HG03139 (cell line): ENCODE measurements around the gene PTPRK.

Source experiments
- ATAC-seq: cut with Tn5 transposase; IDR thresholded peaks from one replicate; pipeline ENCODE4 v1.9.1; 2021; ENCODE audit not compliant: unreplicated experiment

Gene PTPRK

DNA sequence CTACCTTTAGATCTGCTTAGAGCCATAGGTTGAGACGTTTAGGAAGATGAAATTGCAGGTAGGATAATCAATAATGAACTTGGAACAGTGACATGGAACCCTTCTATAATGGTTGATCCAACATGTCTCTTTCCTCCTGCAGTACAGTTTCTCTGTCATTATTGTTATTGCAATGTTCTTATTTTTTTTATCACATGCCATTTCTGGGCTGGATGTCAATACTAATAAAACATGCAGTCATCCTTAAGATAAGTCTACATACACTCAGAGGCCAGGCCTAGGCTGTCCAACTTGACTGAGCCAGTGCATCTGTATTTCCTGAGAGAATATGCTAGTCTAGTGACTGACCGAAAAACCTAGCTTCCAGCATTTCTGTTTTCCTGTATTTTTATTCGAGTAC is 544.3 kb downstream of the PTPRK start:
- no peak for ATAC-seq

DNA sequence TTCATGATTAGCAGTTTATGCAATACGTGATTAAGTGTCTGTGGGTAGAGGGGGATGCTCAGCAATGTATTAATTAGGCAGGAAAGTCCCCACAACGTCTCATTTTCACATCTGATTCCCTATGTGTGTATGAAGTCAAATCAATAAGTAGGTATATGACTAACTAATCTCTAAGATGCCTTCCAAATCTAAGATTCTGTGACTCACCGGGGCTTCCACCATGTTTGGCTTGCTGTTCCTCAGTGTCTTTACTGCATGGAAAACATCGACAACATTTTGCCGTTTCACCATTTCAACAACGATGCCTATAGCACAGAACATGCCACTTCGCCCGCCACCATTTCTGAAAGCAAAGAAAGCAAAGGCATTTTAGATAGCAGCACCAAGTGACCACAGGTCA is 547.6 kb downstream of the PTPRK start:
- no peak for ATAC-seq

DNA sequence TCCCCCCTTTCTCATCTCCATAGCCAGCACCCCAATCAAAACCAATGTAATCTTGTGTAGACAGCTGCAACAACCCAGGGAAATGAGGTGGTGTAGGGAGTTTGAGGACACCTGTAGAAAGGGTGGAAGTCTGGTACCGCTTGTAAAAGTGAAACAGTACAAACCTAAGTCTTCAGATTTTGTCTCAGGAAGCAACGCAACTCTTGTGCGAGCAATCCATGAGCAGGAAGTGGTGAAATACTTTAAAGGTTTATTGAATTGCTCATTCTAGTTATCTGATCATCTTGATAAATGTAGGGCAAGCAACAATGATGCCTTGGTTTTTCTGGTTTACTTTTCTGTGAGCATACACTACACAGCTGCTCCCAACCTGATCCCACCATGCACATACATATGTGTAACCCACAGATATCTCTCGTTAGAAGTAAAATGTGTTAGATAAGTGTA is 548.4 kb downstream of the PTPRK start:
- no peak for ATAC-seq

DNA sequence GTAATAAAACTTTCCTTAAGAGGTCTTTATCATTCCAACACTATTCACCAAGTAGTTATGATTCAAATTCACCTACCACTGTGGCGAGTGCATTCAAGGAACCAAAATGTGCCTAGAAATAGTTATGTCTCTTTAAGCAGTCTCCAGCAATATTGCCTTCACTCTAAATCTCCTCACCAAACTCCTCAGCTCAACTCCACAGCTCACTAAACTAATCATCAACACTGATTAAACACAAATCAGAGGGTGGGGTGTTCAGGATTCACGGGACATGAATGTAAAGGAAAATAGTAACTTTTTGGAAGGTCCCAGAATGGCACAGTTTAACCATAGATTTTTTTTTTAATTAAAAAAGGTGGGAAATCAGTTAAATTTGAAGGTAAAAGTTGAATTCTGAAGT is 549.0 kb downstream of the PTPRK start:
- no peak for ATAC-seq

DNA sequence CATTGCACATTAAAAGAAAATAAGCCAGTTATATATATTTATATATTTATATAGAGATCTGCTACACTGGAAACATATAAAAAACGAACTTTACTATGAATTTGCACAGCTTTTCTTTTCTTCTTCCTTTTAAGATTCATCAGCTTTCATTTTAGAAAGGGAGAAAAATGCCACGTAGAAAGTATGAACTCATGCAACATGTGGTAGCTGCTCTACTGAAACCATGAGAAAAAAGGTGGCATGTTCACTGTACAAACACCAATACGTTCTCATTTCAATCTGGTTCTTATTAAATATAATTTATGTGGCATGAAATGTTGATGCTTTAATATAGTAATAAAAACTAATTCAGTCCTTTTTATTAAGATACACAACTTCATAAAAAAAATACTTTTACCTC is 550.7 kb downstream of the PTPRK start:
- no peak for ATAC-seq

DNA sequence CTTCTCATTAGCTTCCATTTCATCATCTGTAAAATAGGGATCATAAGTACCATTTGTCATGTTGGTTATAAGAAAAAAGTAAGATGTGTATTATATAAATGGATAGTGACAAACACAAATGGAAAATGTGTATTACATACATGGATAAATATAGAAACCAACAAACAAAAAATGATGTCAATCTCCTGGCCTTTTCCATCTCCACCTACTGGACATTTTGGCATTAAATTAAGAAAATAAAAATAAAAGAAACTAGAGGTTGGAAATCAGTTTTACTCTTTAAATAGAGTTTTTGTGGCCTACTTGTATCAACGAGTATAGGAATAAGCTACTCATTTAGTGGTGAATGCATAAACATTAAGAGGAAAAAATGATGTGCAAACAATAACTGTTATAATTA is 552.0 kb downstream of the PTPRK start:
- no peak for ATAC-seq

DNA sequence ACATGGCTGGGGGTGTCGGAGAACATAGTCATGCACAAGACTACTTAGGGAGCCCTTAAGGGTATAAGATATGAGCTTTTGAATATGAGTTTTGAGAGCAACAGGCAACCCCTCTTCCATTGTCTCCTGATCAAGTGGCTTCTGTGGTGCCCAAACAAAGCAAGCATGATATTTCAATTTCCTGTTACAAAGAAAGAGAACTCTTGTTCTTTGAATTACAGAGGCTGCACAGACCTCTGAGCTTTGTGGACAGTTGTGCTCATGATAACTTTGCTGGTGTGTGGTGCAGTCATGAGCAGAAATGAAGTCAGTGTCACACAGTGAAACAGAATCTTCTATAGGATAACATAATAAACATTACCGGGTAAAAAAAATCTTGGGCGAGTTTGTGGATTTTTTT is 552.7 kb downstream of the PTPRK start:
- ATAC-seq, result no peak

DNA sequence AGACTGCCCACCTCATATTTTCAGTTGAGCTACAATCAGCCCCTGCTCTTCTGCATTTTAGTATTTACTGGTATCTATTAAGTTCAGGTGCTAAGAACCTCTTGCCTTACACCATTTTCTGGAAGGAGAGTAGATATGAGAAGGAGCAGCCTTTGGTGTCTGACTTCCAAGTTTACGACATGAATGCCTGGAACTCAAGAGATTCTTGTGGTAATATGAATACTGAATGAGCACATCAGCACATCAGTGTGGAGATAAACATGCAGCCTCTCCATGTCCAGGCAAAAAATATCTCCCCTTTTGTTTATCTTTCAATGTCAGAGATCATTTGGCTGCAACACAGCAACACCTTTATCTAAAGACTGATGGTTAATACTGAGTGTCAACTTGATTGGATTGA is 553.8 kb downstream of the PTPRK start:
- ATAC-seq, result no peak

DNA sequence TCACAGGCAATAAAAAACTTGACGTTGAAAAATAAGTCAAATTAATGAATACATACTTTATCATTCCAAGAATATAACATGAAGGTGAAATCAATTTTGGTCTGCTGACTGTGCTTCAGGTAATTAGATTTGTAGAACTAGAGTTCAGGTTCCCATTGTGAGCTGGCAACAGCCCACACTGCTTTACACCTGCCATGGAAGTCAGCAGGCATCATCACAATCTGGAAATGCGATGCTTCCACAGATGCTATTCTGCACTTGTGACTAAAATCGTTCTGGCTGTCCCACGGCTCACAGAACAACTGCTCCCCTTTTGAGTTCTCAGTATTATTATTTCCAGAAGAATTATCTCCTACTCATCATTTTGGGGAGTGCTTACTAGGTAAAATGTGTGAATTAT is 556.9 kb downstream of the PTPRK start:
- no peak for ATAC-seq

DNA sequence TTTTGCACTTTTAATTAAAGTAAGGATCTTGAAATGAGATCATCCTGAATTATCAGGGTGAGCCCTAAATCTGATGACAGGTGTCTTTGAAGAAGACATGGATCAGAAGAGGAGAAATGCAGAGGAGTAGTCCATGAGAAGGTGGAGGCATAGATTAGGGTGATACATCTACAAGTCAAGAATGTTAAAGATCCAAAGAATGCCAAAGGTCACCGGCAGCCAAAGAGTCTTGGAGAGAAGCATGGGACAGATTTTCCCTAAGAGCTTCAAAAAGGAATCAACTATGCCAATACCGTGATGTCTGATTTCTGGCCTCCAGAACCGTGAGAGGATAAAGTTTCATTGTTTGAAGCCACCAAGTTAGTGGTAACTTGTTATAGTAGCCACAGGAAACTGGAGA is 560.5 kb downstream of the PTPRK start:
- no peak for ATAC-seq

DNA sequence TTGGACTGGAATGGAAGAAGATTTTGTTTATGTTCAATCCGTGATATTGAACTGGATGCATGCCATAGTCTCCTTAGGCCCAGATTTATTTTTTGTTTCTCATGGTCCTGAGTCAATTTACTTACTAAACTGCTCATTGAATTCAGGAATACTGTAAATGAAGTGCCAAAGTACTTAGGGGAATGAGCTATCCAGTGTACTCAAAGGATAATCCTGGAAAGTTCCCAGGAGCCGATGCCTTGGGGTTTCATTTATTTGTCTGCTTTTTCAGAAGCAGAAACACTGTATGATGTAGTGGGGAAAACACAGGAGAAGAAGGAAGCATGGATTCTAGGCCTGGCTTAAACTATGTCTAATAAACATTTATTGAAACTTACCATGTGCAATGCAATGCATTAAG is 563.4 kb downstream of the PTPRK start:
- no peak for ATAC-seq

DNA sequence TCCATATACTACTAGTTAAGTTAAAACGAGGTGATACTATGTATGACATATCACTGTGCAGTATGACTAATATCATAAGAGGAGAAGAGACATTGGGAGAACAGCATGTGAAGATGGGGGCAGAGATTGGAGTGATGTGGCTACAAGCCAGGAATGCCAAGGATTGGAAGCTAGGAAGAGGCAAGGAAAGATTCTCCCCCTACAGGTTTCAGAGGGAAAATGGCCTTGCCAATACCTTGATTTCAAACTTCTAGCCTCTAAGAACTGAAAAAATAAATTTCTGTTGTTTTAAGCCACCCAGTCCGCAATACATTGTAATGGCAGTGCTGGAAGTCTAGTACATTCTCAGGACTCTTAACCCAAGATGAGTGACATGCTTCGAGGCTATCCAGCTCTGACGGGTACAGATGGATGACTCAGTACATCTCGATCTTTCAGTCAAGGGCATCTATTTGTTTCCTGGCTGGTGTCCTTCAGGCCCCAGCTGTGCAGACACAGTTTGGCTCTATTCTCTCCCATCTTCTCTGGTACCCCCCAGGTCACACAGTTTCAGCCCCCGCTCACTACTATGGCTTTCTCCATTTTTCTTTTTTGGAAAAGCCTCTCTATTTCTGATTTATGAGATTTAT is 564.0 kb downstream of the PTPRK start:
- no peak for ATAC-seq

DNA sequence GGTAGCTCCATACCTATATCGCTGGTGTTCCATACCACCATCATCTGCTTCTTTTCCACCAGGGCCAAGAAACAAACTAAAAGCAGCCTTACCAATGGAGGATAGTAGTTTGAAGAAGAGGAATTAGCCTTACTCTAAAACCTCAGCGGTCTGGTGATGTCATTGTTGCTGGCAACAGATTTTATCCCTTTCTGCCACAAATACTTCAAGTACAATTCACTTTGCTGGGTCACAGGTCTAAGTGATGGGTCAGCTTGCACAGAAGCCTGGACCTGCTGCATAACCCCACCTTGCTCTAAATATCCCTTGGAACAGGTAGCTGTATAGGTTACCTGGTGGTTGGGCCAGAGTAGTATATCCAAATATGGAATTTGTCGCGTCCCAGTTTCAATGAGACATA is 566.3 kb downstream of the PTPRK start:
- no peak for ATAC-seq

DNA sequence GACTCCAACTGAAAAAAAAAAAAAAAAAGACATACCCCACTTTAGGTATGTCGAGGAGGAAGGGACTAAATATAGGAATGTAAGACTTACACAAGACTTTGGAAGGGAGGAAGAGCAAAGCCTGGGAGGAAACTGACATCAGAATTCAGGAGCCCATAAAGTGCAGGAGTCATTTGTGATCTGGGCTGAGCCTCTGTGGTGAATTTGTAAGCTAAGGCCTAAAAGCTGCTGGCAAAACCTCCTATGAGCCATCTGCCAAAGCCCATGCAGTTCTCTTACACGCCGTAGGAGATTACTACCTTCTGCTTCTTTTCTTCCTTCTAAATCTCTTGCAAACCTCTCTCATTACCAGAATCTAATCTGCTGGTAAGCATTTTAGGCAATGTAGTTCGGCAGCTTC is 567.6 kb downstream of the PTPRK start:
- ATAC-seq, result no peak

DNA sequence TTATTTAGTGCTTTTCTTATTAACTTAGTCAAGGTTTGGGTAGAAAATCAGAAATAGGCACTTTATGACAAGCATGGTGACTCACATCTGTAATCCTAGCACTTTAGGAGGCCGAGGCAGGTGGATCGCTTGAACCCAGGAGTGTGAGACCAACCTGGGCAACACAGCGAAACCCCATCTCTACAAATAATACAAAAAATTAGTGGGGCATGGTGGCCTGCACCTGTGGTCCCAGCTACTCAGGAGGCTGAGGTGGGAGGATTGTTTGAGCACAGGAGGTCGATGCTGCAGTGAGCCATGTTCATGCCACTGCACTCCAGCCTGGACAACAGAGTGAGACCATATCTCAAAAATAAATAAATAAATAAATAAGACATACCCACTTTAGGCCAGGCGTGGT is 568.2 kb downstream of the PTPRK start:
- peak; percentile 1 for ATAC-seq

DNA sequence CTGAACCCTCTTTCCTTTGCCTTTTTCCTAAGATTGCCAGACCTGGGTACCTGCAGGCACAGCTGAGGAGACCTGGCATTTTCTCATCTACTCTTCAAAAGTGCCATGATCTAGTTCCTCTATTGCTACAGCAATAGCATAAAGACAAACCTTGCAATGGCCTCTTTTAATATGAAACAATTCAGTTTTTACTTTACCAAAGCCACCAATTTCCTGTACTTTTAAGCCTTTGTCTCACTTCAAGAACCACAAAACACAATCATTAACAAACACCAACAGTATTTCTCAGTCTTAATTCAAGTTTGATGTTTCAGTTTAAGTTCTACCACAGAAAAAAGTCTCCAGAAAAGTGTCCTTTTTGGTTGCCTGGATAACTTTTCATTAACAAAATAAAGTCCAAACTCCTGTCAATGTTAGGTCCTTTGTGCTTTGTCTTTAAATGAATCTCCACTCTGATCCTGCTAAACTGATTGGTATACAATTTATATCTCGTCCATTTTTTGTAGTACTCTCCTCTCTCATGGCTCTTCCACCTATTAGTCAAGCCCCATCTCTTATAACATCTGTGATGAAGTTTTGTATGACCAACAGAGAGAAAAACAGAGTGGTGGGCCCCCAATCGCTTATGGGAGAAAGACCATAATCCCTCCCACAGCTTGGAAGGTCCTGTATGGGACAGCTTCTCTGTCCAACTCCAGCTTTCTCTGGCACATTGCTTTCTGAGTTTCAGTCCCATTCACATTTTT is 569.1 kb downstream of the PTPRK start:
- ATAC-seq, result peak; percentile 80

DNA sequence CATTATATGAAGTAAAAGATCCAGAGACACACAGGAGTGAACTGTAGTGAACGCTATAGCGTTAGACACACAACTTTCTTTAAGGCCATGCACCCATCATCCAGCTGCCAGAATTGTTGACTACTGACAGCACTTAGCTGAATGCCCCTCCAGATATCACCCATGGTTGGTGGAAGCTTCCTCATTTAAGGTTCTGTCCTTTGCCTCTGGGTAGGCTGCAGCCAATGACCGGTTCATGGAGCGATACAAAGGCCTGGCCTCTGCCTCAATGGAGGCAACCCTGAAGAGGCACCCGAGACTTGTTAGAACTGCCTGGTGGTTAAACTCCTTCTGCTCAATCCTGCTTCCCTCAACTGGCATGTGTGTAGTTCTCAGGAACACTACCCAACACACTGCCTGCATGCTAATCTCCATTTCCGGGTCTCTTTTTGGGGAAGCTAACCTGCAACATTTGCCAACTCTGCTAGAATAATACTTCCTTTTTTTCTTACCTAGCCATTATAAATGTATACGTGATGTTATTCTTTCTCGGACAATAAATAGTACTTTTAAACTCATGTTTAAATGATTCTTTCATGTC is 569.7 kb downstream of the PTPRK start:
- peak; percentile 31 for ATAC-seq

DNA sequence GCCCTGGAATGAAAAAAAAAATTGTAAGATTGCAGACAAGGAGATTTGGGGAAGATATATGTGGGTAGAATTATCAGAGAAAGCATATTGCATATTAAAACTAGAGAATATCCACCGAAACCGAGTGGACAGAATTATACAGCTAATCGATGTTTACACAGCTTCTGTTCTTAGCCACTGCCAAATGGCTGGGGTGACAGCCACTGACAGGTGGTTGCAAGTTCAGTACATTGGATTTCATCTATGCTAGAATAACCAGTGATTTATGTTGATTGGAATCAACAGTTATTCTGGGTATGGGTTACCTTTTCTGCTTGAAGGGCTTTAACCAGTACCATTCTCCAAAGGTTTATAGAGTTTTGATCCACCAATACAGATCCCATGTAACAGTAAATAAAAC is 571.1 kb downstream of the PTPRK start:
- ATAC-seq, result no peak

DNA sequence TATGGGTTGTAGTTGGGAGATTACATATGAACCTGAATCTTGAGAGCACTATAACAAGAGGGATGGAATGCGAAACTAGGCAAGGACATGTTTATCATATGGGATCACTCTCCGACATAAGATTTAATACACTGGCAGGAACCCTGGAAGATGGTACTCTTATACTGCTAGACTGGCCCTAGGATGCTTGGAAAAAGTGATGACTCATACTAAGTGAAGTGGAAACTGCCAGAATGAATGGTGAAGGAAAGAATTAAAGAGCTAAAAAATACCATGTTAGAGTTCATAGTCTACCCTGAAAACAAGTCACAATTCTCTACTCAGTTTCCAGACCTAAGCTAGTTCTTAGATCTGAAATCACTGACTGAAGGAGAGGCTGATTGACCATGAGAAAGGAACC is 574.0 kb downstream of the PTPRK start:
- ATAC-seq, result no peak

DNA sequence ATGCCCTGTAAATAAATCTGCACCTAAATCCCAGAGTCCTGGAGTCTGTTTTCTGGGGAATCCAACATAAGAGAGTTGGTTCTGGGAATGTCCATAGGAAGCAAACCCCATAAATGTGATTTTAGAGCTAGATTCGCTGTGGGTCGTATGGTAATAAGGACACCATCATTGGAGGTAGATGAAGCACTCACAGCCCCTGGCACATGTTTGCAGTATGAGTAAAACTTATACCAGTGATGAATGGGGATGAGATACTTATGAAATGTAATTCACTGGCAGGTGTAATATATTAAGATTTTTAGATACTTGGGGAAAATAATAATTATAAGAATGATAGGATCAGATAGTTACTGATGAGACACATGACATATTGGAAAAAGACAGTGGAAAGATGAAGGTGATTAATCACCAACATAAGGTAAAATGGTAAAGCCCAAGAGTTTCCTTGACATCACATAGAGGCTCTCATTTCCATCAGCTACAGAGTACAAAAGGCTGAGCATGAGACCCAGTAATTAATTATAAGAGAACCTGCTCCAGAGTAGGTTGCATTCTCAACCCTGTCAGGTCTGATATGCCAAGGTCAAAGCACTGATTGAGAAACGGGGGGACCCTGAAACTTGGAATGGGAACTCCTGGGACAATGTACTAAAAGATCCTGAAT is 574.8 kb downstream of the PTPRK start:
- ATAC-seq, result no peak

DNA sequence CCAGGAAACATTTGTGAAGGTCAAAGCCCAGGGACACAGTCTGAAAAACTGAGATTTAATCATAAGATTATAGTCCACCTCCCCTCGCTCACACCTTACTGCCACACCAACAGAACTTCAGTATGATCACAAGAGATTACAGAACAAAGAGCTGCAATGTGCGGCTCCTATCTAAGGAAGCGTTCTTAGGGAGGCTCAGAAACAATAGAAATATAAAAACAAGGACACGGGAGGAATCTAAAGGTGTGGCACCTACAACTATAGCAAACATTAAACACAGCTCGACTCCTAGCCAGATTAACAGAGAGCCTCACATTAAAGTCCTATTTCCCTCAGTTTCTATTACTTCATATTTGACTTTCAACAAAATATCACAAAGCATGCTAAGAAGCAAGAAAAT is 579.2 kb downstream of the PTPRK start:
- ATAC-seq, result no peak

DNA sequence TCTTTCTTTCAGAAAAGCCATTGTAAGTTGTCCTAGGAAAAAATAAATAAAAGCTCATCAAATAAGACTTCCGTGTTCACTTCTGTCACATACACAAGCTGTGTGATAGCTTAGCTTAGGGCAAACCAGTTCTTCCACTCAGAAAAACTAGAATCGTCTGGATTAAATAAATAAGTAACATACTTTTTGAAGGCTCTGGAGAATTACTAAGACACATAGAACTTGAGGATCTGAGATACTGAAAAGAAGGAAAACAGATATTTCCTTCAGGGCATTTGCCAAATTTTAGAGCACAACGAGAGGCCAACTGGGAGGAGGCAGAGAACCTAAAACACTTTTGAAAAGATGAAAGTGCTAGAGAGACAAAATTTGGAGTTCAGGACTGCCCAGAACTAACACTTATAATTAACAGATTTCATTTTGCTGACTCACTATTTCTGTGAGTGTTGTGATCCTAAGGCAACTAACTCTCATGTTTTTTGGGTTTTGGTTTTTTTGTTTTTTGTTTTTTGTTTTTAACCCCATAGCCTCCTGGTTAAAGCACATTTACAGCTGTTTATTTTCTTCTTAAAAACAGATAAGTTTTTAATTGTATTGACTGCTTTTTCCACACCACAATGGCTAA is 580.8 kb downstream of the PTPRK start:
- ATAC-seq, result no peak
